Kidney (tissue), 14 donors: ENCODE data around the gene LRRC47. TPM values are rescaled to one million over a fixed set of nuclear protein-coding genes. Genes with fewer than 3 reads are reported as not detected.
A peak's percentile ranks its signal among the peaks of the same experiment; 100 is the strongest.

Experiments used
- DNase-seq, 5 donors: peaks; one replicate each; pipeline ENCODE4 v3.0.0-alpha.2; 2013 to 2020
- FAIRE-seq: peaks from 2 replicates; lab custom pipeline; 2012; peaks lifted over from hg19 to GRCh38; lab: Jason Lieb, UNC
- H3K27ac ChIP-seq, 2 donors: one replicate each; pipeline ENCODE4 v1.7.0; 2013; ENCODE audit warnings: low read depth in 2 of 2, low read length in 2 of 2, inconsistent platforms in 1 of 2
- H3K27me3 ChIP-seq: one replicate; pipeline ENCODE4 v1.7.1; 2013; ENCODE audit warnings: low read length, inconsistent platforms; ENCODE audit not compliant: control insufficient read depth, insufficient read depth
- H3K36me3 ChIP-seq, 3 donors: one replicate each; pipeline versions ENCODE4 v1.7.0 to v1.7.1; 2013; ENCODE audit warnings: low read length in 3 of 3, control low read depth in 1 of 3, inconsistent platforms in 1 of 3; ENCODE audit not compliant: insufficient read depth in 3 of 3, control insufficient read depth in 2 of 3
- H3K4me1 ChIP-seq, 3 donors: one replicate each; pipeline versions ENCODE4 v1.7.0 to v1.7.1; 2013; ENCODE audit warnings: low read length in 3 of 3, inconsistent platforms in 1 of 3, low read depth in 1 of 3; ENCODE audit not compliant: control insufficient read depth in 2 of 3, insufficient read depth in 2 of 3
- H3K4me3 ChIP-seq, 3 donors: one replicate each; pipeline versions ENCODE4 v1.7.0 to v1.8.1; 2013; ENCODE audit warnings: low read length in 3 of 3, control low read depth in 1 of 3, inconsistent platforms in 1 of 3
- H3K9ac ChIP-seq, 3 donors: one replicate each; pipeline versions ENCODE4 v1.7.0 to v1.7.1; 2013; ENCODE audit warnings: low read length in 3 of 3, control low read depth in 1 of 3, inconsistent platforms in 1 of 3
- H3K9me3 ChIP-seq, 3 donors: one replicate each; pipeline versions ENCODE4 v1.7.0 to v1.7.1; 2013; ENCODE audit warnings: low read length in 3 of 3, control low read depth in 1 of 3, inconsistent platforms in 1 of 3; ENCODE audit not compliant: control insufficient read depth in 2 of 3, insufficient read depth in 1 of 3
- intact Hi-C: fragments of 100-400 bp; cut with DNase I; formaldehyde crosslinking; loops from one replicate; pipeline ENCODE4 v1.11.1; 2022
- polyA plus RNA-seq: library from polyadenylated mRNA; stranded (reverse); fragments of 350-450 nt; fragmentation: Illumina TruSeq; extraction: RNeasy Lipid Tissue Mini Kit (QIAGEN cat#74804); gene quantifications from one replicate; pipeline ENCODE4 v1.2.3, GENCODE V29; 2014; ENCODE audit warnings: low read depth, low replicate concordance; ENCODE audit not compliant: insufficient read depth
- total RNA-seq: library from RNA; stranded (reverse); fragmentation: NEBNext Ultra II Directional; extraction: Animal tissue kit (Norgen Biotek cat#: 25700); gene quantifications from one replicate; pipeline ENCODE4 v1.2.1, GENCODE V29; 2021
- TF ChIP-seq, protein P1 (sequence below): IDR thresholded peaks from 3 replicates; pipeline ENCODE4 v1.5.1; 2012; ENCODE audit warnings: mild to moderate bottlenecking, moderate library complexity, borderline replicate concordance; ENCODE audit not compliant: insufficient read depth; ENCODE audit errors: extremely low read depth
- donor health status: control.
- donor health status: control.
- donor health status: control.
- donor health status: control.
- donor health status: control.
- donor health status: DM: yes; HTN: yes; CAD: no.
- donor health status: Normal renal cell carcinoma (clear cell type).

LRRC47 gene
- total and polyA plus RNA-seq, 2 donors from 2014 or later, result 28.8 to 42.4 TPM

DNA sequence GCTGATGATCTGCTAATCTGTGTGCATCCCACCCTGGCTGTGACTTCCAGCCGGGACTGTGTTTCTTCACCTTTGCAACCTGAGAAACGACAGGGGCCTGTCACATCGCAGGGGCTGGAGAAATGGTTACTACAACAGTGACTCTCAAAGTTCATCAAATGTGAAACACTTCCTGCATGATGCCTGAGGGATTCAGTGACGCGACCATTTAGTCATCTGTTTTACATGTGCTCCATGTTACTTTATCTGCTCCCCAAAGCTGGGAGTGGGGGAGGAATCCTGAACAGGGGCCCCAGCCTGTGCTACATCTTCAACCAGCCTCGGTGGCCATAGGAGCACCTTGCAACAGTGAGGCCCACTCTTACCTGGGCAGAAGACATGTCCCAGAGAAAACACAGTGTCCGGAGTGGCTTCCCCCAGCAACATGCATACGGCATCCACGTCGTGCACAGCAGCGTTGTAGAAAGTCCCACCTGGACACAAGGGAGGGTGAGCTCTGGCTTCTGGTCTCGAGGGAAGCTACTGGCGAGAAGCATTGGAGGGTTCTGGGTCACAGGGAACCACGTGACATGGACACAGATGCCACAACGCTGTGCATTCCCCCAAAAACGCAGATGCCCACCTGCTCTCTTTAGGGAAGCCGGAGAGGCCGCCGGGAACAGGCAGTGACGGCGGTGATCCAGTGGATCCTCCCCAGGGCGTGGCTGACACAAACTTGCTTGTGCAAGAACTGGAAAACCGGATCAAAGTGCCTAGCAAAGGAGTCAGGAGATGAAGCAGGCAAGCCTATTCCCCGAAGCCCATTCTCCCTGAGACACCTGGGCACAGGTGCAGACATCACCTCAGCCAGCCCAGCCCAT lies 53.6 kb downstream of the LRRC47 start:
- no peaks in the 10 kb centered on the region for H3K9me3 ChIP-seq
- peaks cover 0 to 7% (median 0%) of the 10 kb centered on the region in 3 donors for H3K4me1 ChIP-seq
- H3K27ac ChIP-seq, result no peak overlapping the region
- intact Hi-C loops, result no loop called here
- TF ChIP-seq, protein P1, sequence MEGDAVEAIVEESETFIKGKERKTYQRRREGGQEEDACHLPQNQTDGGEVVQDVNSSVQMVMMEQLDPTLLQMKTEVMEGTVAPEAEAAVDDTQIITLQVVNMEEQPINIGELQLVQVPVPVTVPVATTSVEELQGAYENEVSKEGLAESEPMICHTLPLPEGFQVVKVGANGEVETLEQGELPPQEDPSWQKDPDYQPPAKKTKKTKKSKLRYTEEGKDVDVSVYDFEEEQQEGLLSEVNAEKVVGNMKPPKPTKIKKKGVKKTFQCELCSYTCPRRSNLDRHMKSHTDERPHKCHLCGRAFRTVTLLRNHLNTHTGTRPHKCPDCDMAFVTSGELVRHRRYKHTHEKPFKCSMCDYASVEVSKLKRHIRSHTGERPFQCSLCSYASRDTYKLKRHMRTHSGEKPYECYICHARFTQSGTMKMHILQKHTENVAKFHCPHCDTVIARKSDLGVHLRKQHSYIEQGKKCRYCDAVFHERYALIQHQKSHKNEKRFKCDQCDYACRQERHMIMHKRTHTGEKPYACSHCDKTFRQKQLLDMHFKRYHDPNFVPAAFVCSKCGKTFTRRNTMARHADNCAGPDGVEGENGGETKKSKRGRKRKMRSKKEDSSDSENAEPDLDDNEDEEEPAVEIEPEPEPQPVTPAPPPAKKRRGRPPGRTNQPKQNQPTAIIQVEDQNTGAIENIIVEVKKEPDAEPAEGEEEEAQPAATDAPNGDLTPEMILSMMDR, result no peak
- peaks cover 5 to 16% (median 7%) of the 10 kb centered on the region in 3 donors for H3K36me3 ChIP-seq
- H3K4me3 ChIP-seq, result no peak overlapping the region
- H3K9ac ChIP-seq, result no peak overlapping the region
- FAIRE-seq (no peak), DNase-seq (no peak)
- H3K27me3 ChIP-seq, result no peaks in the 10 kb centered on the region

DNA sequence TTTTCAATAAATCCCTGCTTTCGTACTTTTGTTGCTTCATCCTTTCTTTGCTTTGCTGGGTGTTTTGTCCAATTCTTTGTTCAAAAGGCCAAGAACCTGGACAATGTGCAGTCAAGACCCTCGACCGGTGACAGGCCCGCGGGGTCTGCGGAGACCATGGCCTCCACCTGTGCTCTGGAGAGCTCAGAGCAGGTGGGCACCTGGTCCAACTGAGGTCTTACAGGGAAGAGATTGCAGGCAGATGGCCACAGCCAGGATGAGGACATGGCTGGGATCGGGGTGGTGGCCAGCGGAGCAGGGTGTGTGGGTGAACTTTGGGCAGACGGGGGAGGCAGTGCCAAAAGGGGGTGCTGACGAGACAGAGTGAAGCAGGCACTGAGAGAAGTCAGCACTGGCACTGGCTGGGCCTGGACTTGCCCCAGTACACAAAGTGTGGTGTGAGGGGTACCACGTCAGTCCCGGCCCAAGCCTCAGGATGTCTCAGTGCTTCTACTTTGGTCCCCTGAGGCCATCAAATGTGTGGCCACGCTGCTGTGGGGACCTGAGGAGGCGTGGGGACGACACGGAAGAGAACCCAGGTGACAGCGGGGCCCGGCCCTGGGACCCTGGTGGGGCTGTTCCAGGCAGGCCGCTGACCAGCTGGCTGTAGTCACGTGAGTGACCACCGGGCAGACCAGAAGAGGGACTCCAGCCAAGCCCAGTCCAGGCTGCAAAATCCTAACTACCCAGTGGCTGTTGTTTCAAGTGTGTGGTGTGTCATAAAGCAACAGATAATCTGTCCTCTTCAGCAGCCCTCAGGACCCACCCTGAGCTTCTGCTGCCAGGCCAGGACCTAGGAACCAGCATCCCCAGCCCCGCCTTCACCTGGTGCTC lies 54.5 kb downstream of the LRRC47 start:
- Histone ChIP-seq H3K27ac (no peak overlapping the region), H3K9me3 (no peaks in the 10 kb centered on the region), H3K4me3 (no peak overlapping the region), H3K36me3 (peaks cover 5 to 20% (median 7%) of the 10 kb centered on the region in 3 donors), H3K9ac (no peak overlapping the region), H3K27me3 (no peaks in the 10 kb centered on the region), H3K4me1 (peaks cover 0 to 7% (median 0%) of the 10 kb centered on the region in 3 donors)
- no peak for FAIRE-seq
- DNase-seq, result peak in 1 of 5 donors; percentile 46
- intact Hi-C loops, result no loop called here
- TF ChIP-seq, protein P1, result no peak

DNA sequence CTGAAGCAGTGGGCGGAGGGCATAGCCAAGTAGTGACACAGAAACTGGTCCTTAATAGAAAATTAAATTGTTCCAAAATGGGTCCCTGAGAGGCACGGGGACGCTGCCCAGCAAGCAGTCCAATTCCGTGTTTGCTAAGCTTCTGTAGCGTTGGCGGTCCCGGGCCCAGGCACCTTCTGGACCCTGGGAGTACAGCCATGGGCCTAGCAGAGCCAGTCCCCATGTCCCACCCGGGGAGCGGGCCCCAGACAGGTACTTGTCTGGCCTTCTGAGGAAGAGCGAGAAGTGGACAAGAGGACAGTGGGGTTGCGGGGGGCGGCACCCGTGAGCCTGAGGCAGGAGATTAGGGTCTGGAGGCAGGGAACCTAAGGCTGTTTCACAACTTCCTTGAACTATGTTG lies 55.5 kb downstream of the LRRC47 start:
- Histone ChIP-seq H3K4me3 (no peak overlapping the region), H3K36me3 (peaks cover 5 to 20% (median 9%) of the 10 kb centered on the region in 3 donors), H3K9me3 (no peaks in the 10 kb centered on the region), H3K27ac (no peak overlapping the region), H3K9ac (no peak overlapping the region), H3K27me3 (no peaks in the 10 kb centered on the region), H3K4me1 (no peaks in the 10 kb centered on the region)
- DNase-seq (peak in 1 of 5 donors; percentile 71), FAIRE-seq (no peak)
- TF ChIP-seq, protein P1, result no peak
- intact Hi-C loops, result no loop called here
